GM21737 (cell line): ENCODE results near the gene COPZ1.
A peak's percentile ranks its signal among the peaks of the same experiment; 100 is the strongest.
"Not testable (repeated sequence)": the region's sequence is repeated elsewhere in the genome, so short reads cannot be mapped to it uniquely, and the experiment has no call there.

Source experiments
- ATAC-seq: cut with Tn5 transposase; IDR thresholded peaks from one replicate; pipeline ENCODE4 v1.9.1; 2021; ENCODE audit warnings: mild to moderate bottlenecking, moderate library complexity; ENCODE audit not compliant: unreplicated experiment

The COPZ1 gene

GRCh38 chr12:54324617-54325441, at the start of gene COPZ1:
Gene COPZ1 (plus strand): TSS chr12:54325131. CDS start chr12:54325164, 33 bp downstream.
- ATAC-seq = peak; percentile 96

- no peak for ATAC-seq
Measured at GRCh38 chr12:54276368-54276767, 48.6 kb upstream of the COPZ1 start.

GRCh38 chr12:54277823-54278276, 47.1 kb upstream of the COPZ1 start:
- ATAC-seq = no peak

GRCh38 chr12:54279227-54279631, 45.7 kb upstream of the COPZ1 start:
- ATAC-seq = no peak

GRCh38 chr12:54279632-54280467, 45.1 kb upstream of the COPZ1 start, which contains the start of gene CBX5:
Gene CBX5 (minus strand): TSS chr12:54280122. CDS start chr12:54257650, 22,472 bp downstream.
- ATAC-seq = peak; percentile 71

- ATAC-seq = peak; percentile 86
Measured at GRCh38 chr12:54280468-54281260, 44.3 kb upstream of the COPZ1 start, which contains the start of gene HNRNPA1. Gene HNRNPA1 (plus strand): TSS chr12:54280726. CDS start chr12:54280808, 82 bp downstream.

- ATAC-seq = not testable (repeated sequence)
Measured at GRCh38 chr12:54281261-54281638, 43.7 kb upstream of the COPZ1 start.

GRCh38 chr12:54281694-54282093, 43.2 kb upstream of the COPZ1 start:
- not testable (repeated sequence) for ATAC-seq

GRCh38 chr12:54282949-54283593, 41.9 kb upstream of the COPZ1 start:
- no peak for ATAC-seq

- ATAC-seq = not testable (repeated sequence)
Measured at GRCh38 chr12:54284070-54284780, 40.7 kb upstream of the COPZ1 start.

GRCh38 chr12:54285150-54286041, 39.5 kb upstream of the COPZ1 start:
- no peak for ATAC-seq

- no peak for ATAC-seq
Measured at GRCh38 chr12:54286042-54287030, 38.6 kb upstream of the COPZ1 start.

GRCh38 chr12:54287261-54288157, 37.4 kb upstream of the COPZ1 start:
- no peak for ATAC-seq

GRCh38 chr12:54292083-54292930, 32.6 kb upstream of the COPZ1 start:
- no peak for ATAC-seq

GRCh38 chr12:54292931-54293241, 32.0 kb upstream of the COPZ1 start:
- ATAC-seq = no peak
